ENCODE results near the gene CAP2.

- TF ChIP-seq EZH2phosphoT487 (IDR thresholded peaks at IDR 0.05; ENCODE audit: insufficient read depth, low read depth) (no peak), EZH2 (IDR thresholded peaks at IDR 0.05; ENCODE audit: insufficient read depth, poor library complexity, severe bottlenecking) (no peak)
These were observed 79.3 kb downstream of the CAP2 start for GRCh38 chr6:17472653-17473183.

Data from GM23248 (cell line).